ENCODE results near the gene TMOD3. TPM values are rescaled to one million over a fixed set of nuclear protein-coding genes. Genes with fewer than 3 reads are reported as not detected.
A peak's percentile ranks its signal among the peaks of the same experiment; 100 is the strongest.

The TMOD3 gene
- total RNA-seq: 63.7 and 64.3 TPM in 2 replicates
- 7.6 and 10.4 TPM in 2 replicates for polyA plus RNA-seq
- polyA plus RNA-seq (2011; cell fraction: cytosol; rRNA removed): 11.2 and 12.1 TPM in 2 replicates
- 11.2 and 15.0 TPM in 2 replicates for polyA plus RNA-seq (2011; cell fraction: nucleus; rRNA removed)
- 23.2 and 28.8 TPM in 2 replicates for polyA plus RNA-seq (2012)
- 24.7 and 41.7 TPM in 2 replicates for polyA minus RNA-seq
- 17.8 TPM for polyA minus RNA-seq (2011; cell fraction: cytosol; rRNA and poly(A)+ RNA removed)
- polyA minus RNA-seq (2011; cell fraction: nucleus; rRNA and poly(A)+ RNA removed): 42.3 and 50.2 TPM in 2 replicates
- Bru-seq, nascent RNA: percentile 90 among the genes with signal in this experiment
- BruChase-seq, experiment 1, labeled RNA remaining after a 6-hour chase: percentile 94 among the genes with signal in this experiment
- percentile 85 among the genes with signal in this experiment for BruChase-seq, experiment 2, labeled RNA remaining after a 2-hour chase
- long read RNA-seq, full-length matches to known transcripts: 117 of 148 reads
- long read RNA-seq, partial matches to known transcripts: 3 of 148 reads
- long read RNA-seq, other reads (novel, unspliced or antisense): 28 of 148 reads

DNA sequence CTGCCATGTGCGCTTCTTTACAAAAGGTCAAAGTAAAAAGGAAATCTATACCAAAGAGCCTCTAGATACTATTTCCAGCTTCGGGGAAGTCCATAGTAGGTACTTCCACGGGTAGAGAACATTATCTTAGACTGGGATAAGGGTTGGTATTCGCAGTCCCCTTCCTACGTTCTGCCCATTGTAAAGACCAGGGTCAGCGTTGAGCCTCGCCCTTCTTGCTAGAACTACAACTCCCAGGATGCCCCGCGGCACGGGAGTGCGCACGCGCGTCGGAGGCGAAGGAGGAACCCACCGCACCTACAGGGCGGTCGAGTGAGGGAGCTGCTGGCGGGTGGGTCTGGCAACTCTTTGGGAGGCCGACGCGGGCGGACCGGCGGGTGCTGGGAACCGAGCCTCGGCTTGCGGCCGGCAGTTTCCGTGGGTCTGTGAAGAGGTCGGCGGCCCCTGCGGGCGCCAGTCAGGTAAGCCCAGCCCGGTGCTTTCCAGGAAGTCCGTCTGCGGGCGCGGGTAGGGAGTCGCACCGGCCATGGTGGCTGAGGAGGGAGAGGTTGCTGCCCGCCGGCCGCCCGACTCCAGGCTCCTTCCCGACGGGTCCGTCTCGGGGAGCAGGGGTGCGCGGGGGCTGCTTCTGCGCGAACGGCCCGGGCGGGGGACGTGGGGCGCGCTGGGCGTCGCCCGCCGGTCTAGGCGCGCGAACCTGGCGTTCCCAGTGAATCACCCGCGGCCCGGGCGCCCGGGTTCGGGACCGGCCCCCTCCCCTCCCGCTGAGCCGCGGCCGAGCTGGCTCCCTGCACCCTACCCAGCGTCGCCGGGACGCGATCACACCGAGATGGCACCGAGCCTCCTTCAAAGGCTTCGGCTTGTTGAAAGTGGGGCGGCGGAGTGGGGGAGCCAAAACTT, at the start of gene TMOD3:
TSS of gene TMOD3 (plus strand) at position 278 of the 900 bp plus-strand sequence. CDS start 33,232 bp downstream, outside the sequence.
- H3K9me3 ChIP-seq (replicated peaks; ENCODE audit: control insufficient read depth, insufficient read depth, low read length): no peaks in the 10 kb centered on the region
- peak within 1 kb of the TSS; percentile 88 to 97 (median 90) for H3K4me3 ChIP-seq (replicated peaks in 1 of 3; ENCODE audit: insufficient read depth in 1 of 3, low read depth in 1 of 3, low read length in 3 of 3)
- DNase-seq (ENCODE audit: low read depth, low spot score): peak; percentile 94
- H3K36me3 ChIP-seq (ENCODE audit: control insufficient read depth in 2 of 2, extremely low read depth in 1 of 2, insufficient read depth in 2 of 2, low read length in 2 of 2): no peaks in the 10 kb centered on the region
- H3K79me2 ChIP-seq (ENCODE audit: control insufficient read depth, insufficient read depth, low read length): peaks cover 51% of the 10 kb centered on the region
- dilution Hi-C loops (cut with MboI; ENCODE audit: extremely low pct_ligation_motif_present, low sequenced_read_pairs): no loop called here
- ChIA-PET POLR2A (no interaction called here), CTCF (interaction anchor here (1.5 to 3.0 kb wide), 4 partner anchors 16 to 59 kb away, joined by 3 to 15 read pairs (median 4); no protein-coding TSS in a partner anchor)
- peak within 1 kb of the TSS; percentile 98 for H3K9ac ChIP-seq (replicated peaks; ENCODE audit: extremely low read depth, insufficient read depth, low read length)
- H3K27ac ChIP-seq (ENCODE audit: insufficient read depth, low read depth, low read length): peak within 1 kb of the TSS; percentile 88
- H2AFZ ChIP-seq (ENCODE audit: low read depth, low read length): peak within 1 kb of the TSS; percentile 25
- H3K27me3 ChIP-seq (ENCODE audit: control insufficient read depth in 2 of 2, insufficient read depth in 2 of 2, low read length in 2 of 2): no peaks in the 10 kb centered on the region
- H3K9me1 ChIP-seq (replicated peaks; ENCODE audit: control insufficient read depth, extremely low read depth, insufficient read depth, low read length): no peaks in the 10 kb centered on the region
- no peak for TF ChIP-seq EZH2 (IDR thresholded peaks at IDR 0.05; ENCODE audit: borderline replicate concordance, low read depth, low read length, severe bottlenecking)
- no peak for TF ChIP-seq JUN (IDR thresholded peaks at IDR 0.05; ENCODE audit: borderline replicate concordance, insufficient read depth, insufficient read length, low read depth)
- no peak for TF ChIP-seq GATA2 (IDR thresholded peaks at IDR 0.05; ENCODE audit: insufficient read depth, insufficient read length, low read depth, low read length)
- TF ChIP-seq, protein P1, sequence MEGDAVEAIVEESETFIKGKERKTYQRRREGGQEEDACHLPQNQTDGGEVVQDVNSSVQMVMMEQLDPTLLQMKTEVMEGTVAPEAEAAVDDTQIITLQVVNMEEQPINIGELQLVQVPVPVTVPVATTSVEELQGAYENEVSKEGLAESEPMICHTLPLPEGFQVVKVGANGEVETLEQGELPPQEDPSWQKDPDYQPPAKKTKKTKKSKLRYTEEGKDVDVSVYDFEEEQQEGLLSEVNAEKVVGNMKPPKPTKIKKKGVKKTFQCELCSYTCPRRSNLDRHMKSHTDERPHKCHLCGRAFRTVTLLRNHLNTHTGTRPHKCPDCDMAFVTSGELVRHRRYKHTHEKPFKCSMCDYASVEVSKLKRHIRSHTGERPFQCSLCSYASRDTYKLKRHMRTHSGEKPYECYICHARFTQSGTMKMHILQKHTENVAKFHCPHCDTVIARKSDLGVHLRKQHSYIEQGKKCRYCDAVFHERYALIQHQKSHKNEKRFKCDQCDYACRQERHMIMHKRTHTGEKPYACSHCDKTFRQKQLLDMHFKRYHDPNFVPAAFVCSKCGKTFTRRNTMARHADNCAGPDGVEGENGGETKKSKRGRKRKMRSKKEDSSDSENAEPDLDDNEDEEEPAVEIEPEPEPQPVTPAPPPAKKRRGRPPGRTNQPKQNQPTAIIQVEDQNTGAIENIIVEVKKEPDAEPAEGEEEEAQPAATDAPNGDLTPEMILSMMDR (IDR thresholded peaks at IDR 0.05; ENCODE audit: extremely low read depth in 1 of 2, insufficient read depth in 1 of 2, low read depth in 1 of 2, low read length in 2 of 2): peak in 1 of 2 donors; percentile 1
- no peak for TF ChIP-seq FOS (IDR thresholded peaks at IDR 0.05; ENCODE audit: borderline replicate concordance, insufficient read depth, low read length)
- TF ChIP-seq, protein P2, sequence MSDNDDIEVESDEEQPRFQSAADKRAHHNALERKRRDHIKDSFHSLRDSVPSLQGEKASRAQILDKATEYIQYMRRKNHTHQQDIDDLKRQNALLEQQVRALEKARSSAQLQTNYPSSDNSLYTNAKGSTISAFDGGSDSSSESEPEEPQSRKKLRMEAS (IDR thresholded peaks at IDR 0.05; ENCODE audit: insufficient read depth, insufficient read length): no peak
- TF ChIP-seq POLR2AphosphoS5 (IDR thresholded peaks at IDR 0.05; ENCODE audit: insufficient read depth, low read depth, low read length): peak; percentile 83
- no peak for TF ChIP-seq MYC (IDR thresholded peaks at IDR 0.05; ENCODE audit: low read depth, low read length)
- peak; percentile 91 for TF ChIP-seq POLR2A (IDR thresholded peaks at IDR 0.05; ENCODE audit: low read depth, low read length)
- peak within 1 kb of the TSS; percentile 83 for H3K4me2 ChIP-seq (ENCODE audit: insufficient read depth, low read length)
- BruUV-seq (replicated peaks): TSS peak; percentile 31
- intact Hi-C loops (cut with micrococcal nuclease): loop anchor here (1.0 kb wide), 2 partner anchors 17 to 46 kb away; no protein-coding TSS in a partner anchor
- peaks cover 12% of the 10 kb centered on the region for H3K4me1 ChIP-seq (ENCODE audit: control insufficient read depth, extremely low read depth, insufficient read depth, low read length)
- peaks cover 5% of the 10 kb centered on the region for H4K20me1 ChIP-seq (replicated peaks; ENCODE audit: control insufficient read depth, extremely low read depth, insufficient read depth, low read length)
- peak; percentile 96 for FAIRE-seq
